Renal cortex interstitium (tissue), 11 donors: ENCODE data around the gene ZSWIM8. TPM values are rescaled to one million over a fixed set of nuclear protein-coding genes. Genes with fewer than 3 reads are reported as not detected.

Source experiments
- DNase-seq, 11 donors: peaks; one replicate each; pipeline ENCODE4 v3.0.0-alpha.2; 2013; ENCODE audit warnings: low read depth in 9 of 11, low spot score in 4 of 11; ENCODE audit errors: extremely low read depth in 1 of 11
- polyA plus RNA-seq, 3 donors: library from polyadenylated mRNA; unstranded; fragments of 120-200 nt; gene quantifications; one replicate each; pipeline ENCODE4 v1.2.1, GENCODE V29; 2013; ENCODE audit not compliant: insufficient read length in 3 of 3

ZSWIM8 gene
- polyA plus RNA-seq, 3 donors = 85.0 to 137 (median 100) TPM

DNA sequence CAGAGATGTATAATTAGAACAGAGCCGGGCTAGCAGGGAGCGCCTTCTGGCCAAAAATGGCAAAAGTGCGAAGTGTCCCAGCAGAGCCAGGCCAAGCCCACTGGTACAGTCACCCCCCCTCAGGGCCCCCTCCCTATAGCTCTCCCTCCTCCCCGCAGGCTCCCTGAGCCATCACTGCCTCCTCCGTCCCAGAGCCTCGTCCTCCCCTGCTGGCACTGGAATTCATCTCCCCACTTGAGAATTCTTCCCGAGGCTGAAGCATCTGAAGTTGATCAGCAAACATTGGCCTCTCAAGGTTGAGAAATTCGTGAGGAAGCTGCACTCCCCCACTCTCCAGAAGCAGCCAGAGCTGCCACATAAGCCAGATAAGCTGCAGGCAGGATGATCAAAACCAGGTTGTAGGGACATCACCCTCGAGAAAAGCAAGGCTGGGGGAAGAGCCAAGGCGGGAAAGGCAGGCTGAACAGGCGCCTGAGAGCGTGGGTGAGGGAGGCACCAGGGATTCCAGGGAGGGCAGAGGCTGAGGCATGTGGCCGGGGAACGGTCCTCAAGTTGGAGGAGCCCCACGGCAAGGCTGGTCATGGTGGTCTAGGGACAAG lies 65.6 kb downstream of the ZSWIM8 start:
- DNase-seq = no peak

Other genes starting within 250 kb of the ZSWIM8 start
- 10 to 100 TPM; 34.1 to 45.7 (median 39.6) TPM for gene USP54, start 194.3 kb upstream of the ZSWIM8 start, polyA plus RNA-seq
- 1 to 10 TPM; 4.8 to 5.4 (median 5.0) TPM for gene MYOZ1, start 144.1 kb upstream of the ZSWIM8 start, polyA plus RNA-seq
- gene SYNPO2L, start 129.6 kb upstream of the ZSWIM8 start, polyA plus RNA-seq = 1 to 10 TPM in 1 of 3 donors, under 1 TPM in 2; 0.28 to 1.6 (median 0.50) TPM
- gene AGAP5, start 87.5 kb upstream of the ZSWIM8 start, polyA plus RNA-seq = 10 to 100 TPM; 11.2 to 31.3 (median 14.8) TPM
- 10 to 100 TPM; 65.6 to 69.4 (median 67.0) TPM for gene SEC24C, start 41.2 kb upstream of the ZSWIM8 start, polyA plus RNA-seq
- gene CHCHD1, start 3.6 kb upstream of the ZSWIM8 start, polyA plus RNA-seq = 10 to 100 TPM; 47.2 to 52.5 (median 50.0) TPM
- gene NDST2, start 26.0 kb downstream of the ZSWIM8 start, polyA plus RNA-seq = 10 to 100 TPM; 31.9 to 34.5 (median 32.5) TPM
- gene CAMK2G, start 88.9 kb downstream of the ZSWIM8 start, polyA plus RNA-seq = 10 to 100 TPM; 23.2 to 29.7 (median 23.6) TPM
- 10 to 100 TPM; 14.8 to 30.2 (median 15.6) TPM for gene PLAU, start 125.5 kb downstream of the ZSWIM8 start, polyA plus RNA-seq
- 100 to 1,000 TPM; 117 to 132 (median 128) TPM for gene VCL, start 212.5 kb downstream of the ZSWIM8 start, polyA plus RNA-seq